ENCODE measurements around the gene PXN.

PXN gene

DNA sequence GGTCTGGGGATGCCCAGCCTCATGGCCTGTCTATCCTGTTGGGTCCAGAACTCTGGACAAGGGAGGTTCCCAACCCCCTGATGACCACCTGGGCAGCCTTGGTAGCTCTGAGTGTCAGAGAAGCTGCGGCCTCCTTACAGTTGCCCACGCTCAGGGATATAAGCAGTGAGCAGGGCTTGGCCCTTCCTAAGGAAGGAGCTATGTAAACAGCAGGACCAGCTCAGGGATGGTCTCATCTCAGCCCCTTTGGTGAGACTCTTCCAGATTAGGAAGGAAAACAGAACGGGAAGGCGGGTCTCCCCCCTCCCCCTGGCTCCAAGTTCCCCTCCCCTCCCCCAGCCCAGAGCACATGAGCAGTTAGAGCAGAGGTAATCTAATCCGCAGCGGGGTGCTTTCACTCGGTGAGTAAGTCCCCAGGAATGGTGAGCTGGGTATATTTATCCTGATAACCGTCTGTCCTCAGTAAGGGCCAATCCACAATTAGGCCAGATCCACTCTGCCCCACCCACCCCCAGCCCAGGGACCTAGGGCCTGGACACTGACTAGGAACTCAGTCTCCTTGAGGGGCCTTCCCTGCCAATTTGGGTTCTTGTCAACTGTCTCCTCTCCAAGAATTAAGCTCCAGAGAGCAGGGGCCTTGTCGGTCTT, 35.1 kb downstream of the PXN start (continued):
- TF ChIP-seq, protein P1, sequence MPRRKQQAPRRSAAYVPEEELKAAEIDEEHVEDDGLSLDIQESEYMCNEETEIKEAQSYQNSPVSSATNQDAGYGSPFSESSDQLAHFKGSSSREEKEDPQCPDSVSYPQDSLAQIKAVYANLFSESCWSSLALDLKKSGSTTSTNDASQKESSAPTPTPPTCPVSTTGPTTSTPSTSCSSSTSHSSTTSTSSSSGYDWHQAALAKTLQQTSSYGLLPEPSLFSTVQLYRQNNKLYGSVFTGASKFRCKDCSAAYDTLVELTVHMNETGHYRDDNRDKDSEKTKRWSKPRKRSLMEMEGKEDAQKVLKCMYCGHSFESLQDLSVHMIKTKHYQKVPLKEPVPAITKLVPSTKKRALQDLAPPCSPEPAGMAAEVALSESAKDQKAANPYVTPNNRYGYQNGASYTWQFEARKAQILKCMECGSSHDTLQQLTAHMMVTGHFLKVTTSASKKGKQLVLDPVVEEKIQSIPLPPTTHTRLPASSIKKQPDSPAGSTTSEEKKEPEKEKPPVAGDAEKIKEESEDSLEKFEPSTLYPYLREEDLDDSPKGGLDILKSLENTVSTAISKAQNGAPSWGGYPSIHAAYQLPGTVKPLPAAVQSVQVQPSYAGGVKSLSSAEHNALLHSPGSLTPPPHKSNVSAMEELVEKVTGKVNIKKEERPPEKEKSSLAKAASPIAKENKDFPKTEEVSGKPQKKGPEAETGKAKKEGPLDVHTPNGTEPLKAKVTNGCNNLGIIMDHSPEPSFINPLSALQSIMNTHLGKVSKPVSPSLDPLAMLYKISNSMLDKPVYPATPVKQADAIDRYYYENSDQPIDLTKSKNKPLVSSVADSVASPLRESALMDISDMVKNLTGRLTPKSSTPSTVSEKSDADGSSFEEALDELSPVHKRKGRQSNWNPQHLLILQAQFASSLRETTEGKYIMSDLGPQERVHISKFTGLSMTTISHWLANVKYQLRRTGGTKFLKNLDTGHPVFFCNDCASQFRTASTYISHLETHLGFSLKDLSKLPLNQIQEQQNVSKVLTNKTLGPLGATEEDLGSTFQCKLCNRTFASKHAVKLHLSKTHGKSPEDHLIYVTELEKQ (tag by site-specific recombination; IDR thresholded peaks at IDR 0.05; ENCODE audit: borderline replicate concordance), result 0 out of 2 replicates have a peak, but pooled peaks have one; percentile 8
- TF ChIP-seq FEZF1 (tag by site-specific recombination; IDR thresholded peaks at IDR 0.05) (peak; percentile 60; the same call in 1 of the 2 replicates), ZXDB (tag by site-specific recombination; IDR thresholded peaks at IDR 0.05) (peak; percentile 40; the same call in 1 of the 2 replicates), PATZ1 (tag by site-specific recombination; IDR thresholded peaks at IDR 0.05) (peak; percentile 73), ZBTB8A (tag by site-specific recombination; IDR thresholded peaks at IDR 0.05) (no peak), KLF10 (tag by site-specific recombination; IDR thresholded peaks at IDR 0.05) (peak; percentile 80; the same call in 1 of the 2 replicates), HOXD13 (CRISPR knock-in tag; IDR thresholded peaks at IDR 0.05; ENCODE audit: borderline replicate concordance) (no peak), RBAK (tag by site-specific recombination; IDR thresholded peaks at IDR 0.05) (no peak), ZNF658 (tag by site-specific recombination; IDR thresholded peaks at IDR 0.05) (no peak), ZNF530 (tag by site-specific recombination; IDR thresholded peaks at IDR 0.05; ENCODE audit: low read depth) (no peak), HIC1 (tag by site-specific recombination; IDR thresholded peaks at IDR 0.05) (peak; percentile 63; the same call in 1 of the 2 replicates), ZNF416 (tag by site-specific recombination; IDR thresholded peaks at IDR 0.05) (no peak), KLF1 (tag by site-specific recombination; IDR thresholded peaks at IDR 0.05) (no peak; the same call in 1 of the 2 replicates), IKZF3 (tag by site-specific recombination; IDR thresholded peaks at IDR 0.05) (peak; percentile 69), ZIC2 (tag by site-specific recombination; IDR thresholded peaks at IDR 0.05) (peak; percentile 53), ZNF10 (tag by site-specific recombination; IDR thresholded peaks at IDR 0.05) (peak; percentile 47; the same call in 1 of the 2 replicates), ZNF692 (tag by site-specific recombination; IDR thresholded peaks at IDR 0.05) (no peak)
- TF ChIP-seq, protein P2, sequence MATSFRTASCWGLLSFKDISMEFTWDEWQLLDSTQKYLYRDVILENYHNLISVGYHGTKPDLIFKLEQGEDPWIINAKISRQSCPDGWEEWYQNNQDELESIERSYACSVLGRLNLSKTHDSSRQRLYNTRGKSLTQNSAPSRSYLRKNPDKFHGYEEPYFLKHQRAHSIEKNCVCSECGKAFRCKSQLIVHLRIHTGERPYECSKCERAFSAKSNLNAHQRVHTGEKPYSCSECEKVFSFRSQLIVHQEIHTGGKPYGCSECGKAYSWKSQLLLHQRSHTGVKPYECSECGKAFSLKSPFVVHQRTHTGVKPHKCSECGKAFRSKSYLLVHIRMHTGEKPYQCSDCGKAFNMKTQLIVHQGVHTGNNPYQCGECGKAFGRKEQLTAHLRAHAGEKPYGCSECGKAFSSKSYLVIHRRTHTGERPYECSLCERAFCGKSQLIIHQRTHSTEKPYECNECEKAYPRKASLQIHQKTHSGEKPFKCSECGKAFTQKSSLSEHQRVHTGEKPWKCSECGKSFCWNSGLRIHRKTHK (tag by site-specific recombination; IDR thresholded peaks at IDR 0.05), result no peak
- TF ChIP-seq, protein P3, sequence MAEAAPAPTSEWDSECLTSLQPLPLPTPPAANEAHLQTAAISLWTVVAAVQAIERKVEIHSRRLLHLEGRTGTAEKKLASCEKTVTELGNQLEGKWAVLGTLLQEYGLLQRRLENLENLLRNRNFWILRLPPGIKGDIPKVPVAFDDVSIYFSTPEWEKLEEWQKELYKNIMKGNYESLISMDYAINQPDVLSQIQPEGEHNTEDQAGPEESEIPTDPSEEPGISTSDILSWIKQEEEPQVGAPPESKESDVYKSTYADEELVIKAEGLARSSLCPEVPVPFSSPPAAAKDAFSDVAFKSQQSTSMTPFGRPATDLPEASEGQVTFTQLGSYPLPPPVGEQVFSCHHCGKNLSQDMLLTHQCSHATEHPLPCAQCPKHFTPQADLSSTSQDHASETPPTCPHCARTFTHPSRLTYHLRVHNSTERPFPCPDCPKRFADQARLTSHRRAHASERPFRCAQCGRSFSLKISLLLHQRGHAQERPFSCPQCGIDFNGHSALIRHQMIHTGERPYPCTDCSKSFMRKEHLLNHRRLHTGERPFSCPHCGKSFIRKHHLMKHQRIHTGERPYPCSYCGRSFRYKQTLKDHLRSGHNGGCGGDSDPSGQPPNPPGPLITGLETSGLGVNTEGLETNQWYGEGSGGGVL (tag by site-specific recombination; IDR thresholded peaks at IDR 0.05), result peak; percentile 66
- TF ChIP-seq, protein P4, sequence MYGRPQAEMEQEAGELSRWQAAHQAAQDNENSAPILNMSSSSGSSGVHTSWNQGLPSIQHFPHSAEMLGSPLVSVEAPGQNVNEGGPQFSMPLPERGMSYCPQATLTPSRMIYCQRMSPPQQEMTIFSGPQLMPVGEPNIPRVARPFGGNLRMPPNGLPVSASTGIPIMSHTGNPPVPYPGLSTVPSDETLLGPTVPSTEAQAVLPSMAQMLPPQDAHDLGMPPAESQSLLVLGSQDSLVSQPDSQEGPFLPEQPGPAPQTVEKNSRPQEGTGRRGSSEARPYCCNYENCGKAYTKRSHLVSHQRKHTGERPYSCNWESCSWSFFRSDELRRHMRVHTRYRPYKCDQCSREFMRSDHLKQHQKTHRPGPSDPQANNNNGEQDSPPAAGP (tag by site-specific recombination; IDR thresholded peaks at IDR 0.05), result peak; percentile 79

Data from HEK293 (cell line).